SH-SY5Y (cell line): ENCODE results near the gene GSTT2.

Experiments used
- GATA2 ChIP-seq: IDR thresholded peaks from 2 replicates; pipeline ENCODE4 v1.6.1; 2011; ENCODE audit warnings: mild to moderate bottlenecking, low read depth, low read length
- GATA3 ChIP-seq: IDR thresholded peaks from 2 replicates; pipeline ENCODE4 v1.6.1; 2011; ENCODE audit warnings: low read depth, mild to moderate bottlenecking, low read length, moderate library complexity

DNA sequence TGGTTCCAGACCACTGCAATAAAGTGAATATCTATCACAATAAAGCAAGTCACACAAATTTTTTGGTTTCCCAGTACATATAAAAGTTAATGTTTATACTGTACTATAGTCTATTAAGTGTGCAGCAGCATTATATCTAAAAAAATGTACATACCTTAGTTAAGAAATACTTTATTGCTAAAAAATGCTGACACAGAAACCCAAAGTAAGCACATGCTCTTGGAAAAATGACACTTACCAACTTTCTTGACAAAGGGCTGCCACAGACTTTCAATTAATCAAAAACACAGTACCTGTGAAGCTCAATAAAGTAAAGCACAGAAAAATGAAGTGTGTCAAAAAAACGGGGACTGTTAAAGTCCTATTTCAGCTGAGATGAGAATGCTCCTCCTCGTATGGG, 48.1 kb downstream of the GSTT2 start:
- TF ChIP-seq GATA2 (no peak), GATA3 (no peak)
